Esophagus (tissue), 2 donors: ENCODE results near the gene MAP3K20. TPM values are rescaled to one million over a fixed set of nuclear protein-coding genes. Genes with fewer than 3 reads are reported as not detected.

Source experiments
- H3K27ac ChIP-seq, 2 donors: one replicate each; pipeline ENCODE4 v1.5.1; 2013; ENCODE audit warnings: low read depth in 2 of 2, mild to moderate bottlenecking in 2 of 2, inconsistent platforms in 1 of 2, low read length in 1 of 2, moderate library complexity in 1 of 2
- H3K27me3 ChIP-seq, 2 donors: one replicate each; pipeline ENCODE4 v1.6.1; 2013; ENCODE audit warnings: low read length in 2 of 2, control low read depth in 1 of 2, mild to moderate bottlenecking in 1 of 2; ENCODE audit not compliant: insufficient read depth in 2 of 2, control insufficient read depth in 1 of 2
- H3K36me3 ChIP-seq, 2 donors: one replicate each; pipeline ENCODE4 v1.6.1; 2013; ENCODE audit warnings: low read length in 1 of 2; ENCODE audit not compliant: control insufficient read depth in 2 of 2, insufficient read depth in 2 of 2
- H3K4me1 ChIP-seq, 2 donors: one replicate each; pipeline ENCODE4 v1.6.1; 2013; ENCODE audit warnings: low read length in 1 of 2; ENCODE audit not compliant: control insufficient read depth in 2 of 2, insufficient read depth in 2 of 2
- H3K4me3 ChIP-seq, 2 donors: one replicate each; pipeline ENCODE4 v1.5.1; 2013; ENCODE audit warnings: low read length in 2 of 2, mild to moderate bottlenecking in 2 of 2, low read depth in 1 of 2, moderate library complexity in 1 of 2
- H3K9me3 ChIP-seq, 2 donors: one replicate each; pipeline ENCODE4 v1.6.1; 2013; ENCODE audit warnings: mild to moderate bottlenecking in 2 of 2, low read depth in 1 of 2, low read length in 1 of 2, moderate library complexity in 1 of 2; ENCODE audit not compliant: control insufficient read depth in 2 of 2, insufficient read depth in 1 of 2
- WGBS, 2 donors: extraction: QIAGEN DNeasy Blood & Tissue Kit; methylation state at CpG; one replicate each; pipeline ENCODE4 v1.1.7; 2013; 5-methylcytosine and 5-hydroxymethylcytosine counted together
- polyA plus RNA-seq, 2 donors: library from polyadenylated mRNA; stranded (reverse); fragments of 200-250 nt; gene quantifications; one replicate each; pipeline ENCODE4 v1.2.3, GENCODE V29; 2013
- donor health status: healthy with polysubstance abuse.
- donor health status: Bipolar disorder and iron deficiency.

MAP3K20 gene
- polyA plus RNA-seq, 2 donors = 5.0 to 13.3 TPM

GRCh38 chr2:173229086-173229485 is 153.4 kb downstream of the MAP3K20 start:
- Histone ChIP-seq H3K27ac (no peak overlapping the region), H3K27me3 (no peaks in the 10 kb centered on the region), H3K36me3 (no peaks in the 10 kb centered on the region), H3K4me3 (no peak overlapping the region), H3K9me3 (no peaks in the 10 kb centered on the region), H3K4me1 (no peaks in the 10 kb centered on the region)
- 79 to 86% methylated on average over 2 of the region's 2 CpGs for WGBS, 2 donors

- Histone ChIP-seq H3K4me1 (no peaks in the 10 kb centered on the region), H3K9me3 (no peaks in the 10 kb centered on the region), H3K4me3 (no peak overlapping the region), H3K27ac (no peak overlapping the region), H3K36me3 (no peaks in the 10 kb centered on the region), H3K27me3 (no peaks in the 10 kb centered on the region)
- 68 to 83% methylated on average over 5 of the region's 5 CpGs for WGBS, 2 donors
Observed at GRCh38 chr2:173230181-173230580, 154.5 kb downstream of the MAP3K20 start.

DNA sequence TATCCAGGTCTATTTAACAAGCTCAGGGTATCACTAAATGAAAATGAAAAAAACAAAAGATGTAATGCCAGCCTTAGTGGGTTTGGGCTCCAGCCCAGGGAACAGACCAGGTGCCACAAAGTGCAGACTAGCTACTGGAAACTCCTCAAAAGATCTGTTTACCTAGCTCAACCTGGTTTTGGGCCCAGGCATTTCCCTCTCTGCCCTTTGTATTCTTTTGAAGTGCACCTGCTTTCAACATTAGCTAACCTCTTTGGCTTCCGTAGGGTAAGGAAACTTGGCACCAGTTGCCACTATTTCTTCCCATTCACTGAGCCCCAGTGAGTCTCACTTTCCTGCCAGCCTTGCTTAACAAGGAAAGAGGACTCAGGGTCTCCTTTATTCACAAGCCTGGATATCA is 155.4 kb downstream of the MAP3K20 start:
- H3K9me3 ChIP-seq = no peaks in the 10 kb centered on the region
- 27 to 29% methylated on average over 1 of the region's 1 CpG for WGBS, 2 donors
- no peak overlapping the region for H3K4me3 ChIP-seq
- no peaks in the 10 kb centered on the region for H3K4me1 ChIP-seq
- H3K36me3 ChIP-seq = no peaks in the 10 kb centered on the region
- H3K27me3 ChIP-seq = no peaks in the 10 kb centered on the region
- no peak overlapping the region for H3K27ac ChIP-seq

- Histone ChIP-seq H3K4me3 (no peak overlapping the region), H3K27ac (no peak overlapping the region), H3K36me3 (no peaks in the 10 kb centered on the region), H3K4me1 (no peaks in the 10 kb centered on the region), H3K27me3 (no peaks in the 10 kb centered on the region), H3K9me3 (no peaks in the 10 kb centered on the region)
- 17 to 62% methylated on average over 1 of the region's 1 CpG for WGBS, 2 donors
Observed at GRCh38 chr2:173231465-173231864, 155.8 kb downstream of the MAP3K20 start.

GRCh38 chr2:173232956-173233744 is 157.5 kb downstream of the MAP3K20 start:
- H3K4me1 ChIP-seq = no peaks in the 10 kb centered on the region
- WGBS, 2 donors = 92% methylated on average over 5 of the region's 5 CpGs
- no peak overlapping the region for H3K27ac ChIP-seq
- H3K4me3 ChIP-seq = no peak overlapping the region
- no peaks in the 10 kb centered on the region for H3K36me3 ChIP-seq
- no peaks in the 10 kb centered on the region for H3K27me3 ChIP-seq
- no peaks in the 10 kb centered on the region for H3K9me3 ChIP-seq

DNA sequence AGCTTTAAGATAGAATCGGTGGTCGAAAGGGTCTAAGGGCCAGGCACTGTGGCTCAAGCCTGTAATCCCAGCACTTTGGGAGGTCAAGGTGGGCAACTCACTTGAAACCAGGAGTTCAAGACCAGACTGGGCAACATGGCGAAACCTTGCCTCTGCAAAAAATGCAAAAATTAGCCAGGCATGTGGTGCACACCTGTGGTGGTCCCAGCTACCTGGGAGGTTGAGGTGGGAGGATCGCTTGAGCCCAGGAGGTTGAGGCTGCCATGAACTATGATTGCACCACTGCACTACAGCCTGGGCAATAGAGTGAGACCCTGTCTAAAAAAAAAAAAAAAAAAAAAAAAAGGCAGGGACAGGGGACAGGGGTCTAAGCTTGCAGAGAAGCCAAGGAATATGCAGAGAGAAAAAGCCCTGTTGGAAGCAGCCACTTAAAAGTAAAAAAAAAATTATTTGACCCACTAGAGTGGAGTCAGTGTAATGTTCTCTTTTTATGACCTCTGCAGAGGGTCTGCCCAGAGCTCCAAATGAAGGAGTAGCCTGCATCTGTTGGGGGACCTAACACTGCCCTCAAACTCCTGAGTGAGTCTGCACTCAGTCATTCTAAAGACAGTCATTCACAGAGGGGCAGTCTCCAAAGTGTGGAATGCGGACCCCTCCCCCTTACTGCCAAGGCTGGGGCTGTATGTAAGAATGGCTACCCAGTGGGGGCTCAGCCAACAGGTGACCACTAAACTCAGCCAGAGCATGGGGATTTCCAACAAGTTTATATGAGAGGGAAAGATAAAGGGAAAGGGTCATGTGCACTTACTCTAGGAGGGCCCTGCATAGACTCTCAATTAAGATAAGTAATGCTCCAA is 160.5 kb downstream of the MAP3K20 start:
- H3K36me3 ChIP-seq = no peaks in the 10 kb centered on the region
- no peaks in the 10 kb centered on the region for H3K27me3 ChIP-seq
- 97 to 98% methylated on average over 5 of the region's 5 CpGs for WGBS, 2 donors

DNA sequence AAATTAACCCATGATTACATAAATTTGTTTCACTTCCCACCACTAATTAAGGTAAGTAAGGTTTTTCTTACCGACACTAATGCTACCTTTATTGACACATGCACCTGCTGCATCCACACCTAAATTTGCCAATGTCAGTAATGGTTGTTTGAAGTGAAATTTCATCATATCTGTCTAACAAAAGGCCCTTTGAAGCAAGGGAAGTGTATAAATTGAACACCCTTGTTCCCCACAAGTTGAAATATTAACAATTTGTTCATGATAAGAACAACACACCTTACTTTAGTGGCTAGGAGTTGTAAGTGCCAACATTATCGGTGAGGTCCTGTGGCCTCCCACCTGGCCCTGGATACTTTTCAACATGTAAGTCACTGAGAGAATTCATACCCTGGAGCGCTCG is 162.7 kb downstream of the MAP3K20 start:
- 73 to 90% methylated on average over 4 of the region's 4 CpGs for WGBS, 2 donors
- Histone ChIP-seq H3K27me3 (no peaks in the 10 kb centered on the region), H3K27ac (no peak overlapping the region), H3K4me1 (no peaks in the 10 kb centered on the region), H3K36me3 (peaks cover 0 to 2% of the 10 kb centered on the region in 2 donors), H3K9me3 (no peaks in the 10 kb centered on the region), H3K4me3 (no peak overlapping the region)

More for the DNA sequence above, 160.5 kb downstream of the MAP3K20 start:
- no peaks in the 10 kb centered on the region for H3K9me3 ChIP-seq
- no peak overlapping the region for H3K27ac ChIP-seq
- H3K4me1 ChIP-seq = no peaks in the 10 kb centered on the region
- H3K4me3 ChIP-seq = no peak overlapping the region

DNA sequence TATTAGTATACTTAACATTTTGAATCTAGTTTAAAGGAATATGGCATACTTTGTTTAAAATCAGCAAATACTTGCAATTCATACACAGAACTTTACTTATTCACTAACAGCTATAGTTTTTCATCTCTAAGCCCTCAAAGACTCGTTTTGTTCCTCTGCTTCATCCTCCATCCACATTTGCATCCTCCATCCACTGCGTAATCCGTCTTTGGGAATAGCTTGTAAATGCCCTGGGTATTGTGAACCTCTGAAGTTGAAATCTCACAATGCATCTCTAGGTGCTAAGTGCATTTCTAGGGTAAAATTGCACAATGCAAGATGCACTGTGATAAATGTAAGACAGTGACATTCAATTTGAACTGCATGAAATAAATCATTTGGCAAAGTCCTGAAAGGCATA is 163.2 kb downstream of the MAP3K20 start:
- no peak overlapping the region for H3K4me3 ChIP-seq
- no peaks in the 10 kb centered on the region for H3K27me3 ChIP-seq
- H3K9me3 ChIP-seq = no peaks in the 10 kb centered on the region
- 74 to 89% methylated on average over 3 of the region's 3 CpGs for WGBS, 2 donors
- H3K27ac ChIP-seq = no peak overlapping the region
- H3K4me1 ChIP-seq = no peaks in the 10 kb centered on the region
- H3K36me3 ChIP-seq = peaks cover 0 to 2% of the 10 kb centered on the region in 2 donors

DNA sequence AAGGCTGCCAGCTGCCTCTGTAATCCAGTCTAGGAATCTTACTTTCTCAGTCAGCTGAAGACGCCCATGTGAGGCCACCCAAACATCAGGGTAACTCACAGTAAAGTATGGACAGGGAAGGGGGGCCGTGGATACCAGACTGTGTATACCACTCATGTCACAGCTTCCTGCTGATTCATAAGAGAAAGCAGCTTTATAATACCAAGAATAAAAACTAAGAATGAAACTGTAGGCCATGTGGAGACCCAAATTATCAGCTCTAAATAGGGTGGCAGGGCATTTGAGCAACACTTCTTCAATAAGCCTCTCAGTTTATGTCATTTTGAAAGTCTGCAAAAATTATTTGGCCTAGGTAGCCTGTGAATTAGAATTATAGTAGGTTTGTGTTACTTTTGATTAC is 164.0 kb downstream of the MAP3K20 start:
- Histone ChIP-seq H3K27me3 (no peaks in the 10 kb centered on the region), H3K4me1 (no peaks in the 10 kb centered on the region), H3K9me3 (no peaks in the 10 kb centered on the region), H3K4me3 (no peak overlapping the region), H3K27ac (no peak overlapping the region), H3K36me3 (peaks cover 0 to 2% of the 10 kb centered on the region in 2 donors)
- 75 to 78% methylated on average over 2 of the region's 2 CpGs for WGBS, 2 donors
